HG03520 (cell line): Measurements from ENCODE around the gene PTPA.
A peak's percentile ranks its signal among the peaks of the same experiment; 100 is the strongest.

Experiments
- ATAC-seq: cut with Tn5 transposase; IDR thresholded peaks from one replicate; pipeline ENCODE4 v1.9.1; 2021; ENCODE audit warnings: mild to moderate bottlenecking, moderate library complexity; ENCODE audit not compliant: unreplicated experiment

PTPA gene

GRCh38 chr9:129110740-129111527 is at the start of gene PTPA, which contains the start of gene CRAT:
PTPA (plus strand) TSS chr9:129111415; CDS start chr9:129111601, 186 bp downstream.
CRAT (minus strand) TSS chr9:129110793; CDS start chr9:129110509, 284 bp downstream.
- peak; percentile 80 for ATAC-seq

GRCh38 chr9:129063061-129063460 is 48.2 kb upstream of the PTPA start:
- no peak for ATAC-seq

- no peak for ATAC-seq
Observed at GRCh38 chr9:129064499-129064908, 46.7 kb upstream of the PTPA start.

GRCh38 chr9:129068110-129068509 is 43.1 kb upstream of the PTPA start:
- no peak for ATAC-seq

- no peak for ATAC-seq
Observed at GRCh38 chr9:129068990-129069861, 42.0 kb upstream of the PTPA start.

GRCh38 chr9:129069862-129070641 is 41.2 kb upstream of the PTPA start:
- no peak for ATAC-seq

GRCh38 chr9:129070696-129071525 is 40.3 kb upstream of the PTPA start:
- no peak for ATAC-seq

GRCh38 chr9:129071526-129072126 is 39.6 kb upstream of the PTPA start:
- ATAC-seq = no peak

- ATAC-seq = no peak
Observed at GRCh38 chr9:129072171-129072570, 39.0 kb upstream of the PTPA start.

GRCh38 chr9:129073404-129073803 is 37.8 kb upstream of the PTPA start:
- no peak for ATAC-seq

GRCh38 chr9:129074106-129074505 is 37.1 kb upstream of the PTPA start:
- ATAC-seq = no peak

- no peak for ATAC-seq
Observed at GRCh38 chr9:129075996-129076639, 35.1 kb upstream of the PTPA start.

- no peak for ATAC-seq
Observed at GRCh38 chr9:129076640-129077037, 34.6 kb upstream of the PTPA start.

GRCh38 chr9:129077236-129077635 is 34.0 kb upstream of the PTPA start:
- no peak for ATAC-seq

GRCh38 chr9:129078691-129079503 is 32.3 kb upstream of the PTPA start:
- ATAC-seq = no peak

GRCh38 chr9:129079829-129080228 is 31.4 kb upstream of the PTPA start:
- ATAC-seq = no peak

- no peak for ATAC-seq
Observed at GRCh38 chr9:129080298-129080600, 31.0 kb upstream of the PTPA start.

- peak; percentile 95 for ATAC-seq
Observed at GRCh38 chr9:129080601-129081387, 30.4 kb upstream of the PTPA start, which contains the start of gene DOLPP1. DOLPP1 (plus strand) TSS chr9:129081111; CDS start chr9:129081132, 21 bp downstream.
